HG03558 (cell line): Measurements from ENCODE around the gene ACBD4.

ENCODE experiments used
- ATAC-seq: cut with Tn5 transposase; IDR thresholded peaks from one replicate; pipeline ENCODE4 v1.9.1; 2021; ENCODE audit warnings: moderate number of reproducible peaks; ENCODE audit not compliant: unreplicated experiment; ENCODE audit errors: extremely low read depth

ACBD4 gene

GRCh38 chr17:45172541-45173286 is 37.2 kb downstream of the ACBD4 start:
- no peak for ATAC-seq

- no peak for ATAC-seq
Observed at GRCh38 chr17:45175759-45176115, 40.2 kb downstream of the ACBD4 start.

- ATAC-seq: no peak
Observed at GRCh38 chr17:45177563-45177962, 42.1 kb downstream of the ACBD4 start.

- no peak for ATAC-seq
Observed at GRCh38 chr17:45184144-45184543, 48.7 kb downstream of the ACBD4 start.

GRCh38 chr17:45186801-45187354 is 51.4 kb downstream of the ACBD4 start:
- no peak for ATAC-seq

- ATAC-seq: no peak
Observed at GRCh38 chr17:45189009-45189408, 53.5 kb downstream of the ACBD4 start.

GRCh38 chr17:45190503-45191255 is 55.2 kb downstream of the ACBD4 start:
- no peak for ATAC-seq
